ENCODE data around the gene CNGB1. TPM values are rescaled to one million over a fixed set of nuclear protein-coding genes. Genes with fewer than 3 reads are reported as not detected.

CNGB1 gene
- total RNA-seq, 1 donor: not detected

- no peaks in the 10 kb centered on the region for H3K9me3 ChIP-seq (ENCODE audit: low read depth, low read length)
- no peak overlapping the region for H3K27ac ChIP-seq (ENCODE audit: low read depth, low read length)
- peak; percentile 43 for DNase-seq (ENCODE audit: insufficient read length, low spot score, missing footprints)
- H3K27me3 ChIP-seq (ENCODE audit: insufficient read depth, low read length): peaks cover 10% of the 10 kb centered on the region
- H3K4me1 ChIP-seq (ENCODE audit: insufficient read depth, low read length): no peaks in the 10 kb centered on the region
- H3K4me3 ChIP-seq (ENCODE audit: insufficient read depth, low read length): no peak overlapping the region
- H3K79me2 ChIP-seq (ENCODE audit: insufficient read depth, low read length): peaks cover 2% of the 10 kb centered on the region
- H3K36me3 ChIP-seq (ENCODE audit: insufficient read depth, low read length): peaks cover 17% of the 10 kb centered on the region
- H3K4me2 ChIP-seq (ENCODE audit: insufficient read depth, low read length): no peak overlapping the region
- TF ChIP-seq, protein P1, sequence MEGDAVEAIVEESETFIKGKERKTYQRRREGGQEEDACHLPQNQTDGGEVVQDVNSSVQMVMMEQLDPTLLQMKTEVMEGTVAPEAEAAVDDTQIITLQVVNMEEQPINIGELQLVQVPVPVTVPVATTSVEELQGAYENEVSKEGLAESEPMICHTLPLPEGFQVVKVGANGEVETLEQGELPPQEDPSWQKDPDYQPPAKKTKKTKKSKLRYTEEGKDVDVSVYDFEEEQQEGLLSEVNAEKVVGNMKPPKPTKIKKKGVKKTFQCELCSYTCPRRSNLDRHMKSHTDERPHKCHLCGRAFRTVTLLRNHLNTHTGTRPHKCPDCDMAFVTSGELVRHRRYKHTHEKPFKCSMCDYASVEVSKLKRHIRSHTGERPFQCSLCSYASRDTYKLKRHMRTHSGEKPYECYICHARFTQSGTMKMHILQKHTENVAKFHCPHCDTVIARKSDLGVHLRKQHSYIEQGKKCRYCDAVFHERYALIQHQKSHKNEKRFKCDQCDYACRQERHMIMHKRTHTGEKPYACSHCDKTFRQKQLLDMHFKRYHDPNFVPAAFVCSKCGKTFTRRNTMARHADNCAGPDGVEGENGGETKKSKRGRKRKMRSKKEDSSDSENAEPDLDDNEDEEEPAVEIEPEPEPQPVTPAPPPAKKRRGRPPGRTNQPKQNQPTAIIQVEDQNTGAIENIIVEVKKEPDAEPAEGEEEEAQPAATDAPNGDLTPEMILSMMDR (IDR thresholded peaks at IDR 0.05; ENCODE audit: extremely low read depth, low read depth, low read length): no peak
- H4K20me1 ChIP-seq (ENCODE audit: insufficient read depth, low read length): peaks cover 23% of the 10 kb centered on the region
- H2AFZ ChIP-seq (ENCODE audit: low read length): no peak overlapping the region
Observed at GRCh38 chr16:57991551-57992059, 20.7 kb upstream of the CNGB1 start.

GRCh38 chr16:57988929-57989328 lies 18.0 kb upstream of the CNGB1 start:
- TF ChIP-seq, protein P1 (IDR thresholded peaks at IDR 0.05; ENCODE audit: extremely low read depth, low read depth, low read length): no peak
- Histone ChIP-seq H3K36me3 (ENCODE audit: insufficient read depth, low read length) (no peaks in the 10 kb centered on the region), H3K27ac (ENCODE audit: low read depth, low read length) (no peak overlapping the region), H3K4me1 (ENCODE audit: insufficient read depth, low read length) (peaks cover 3% of the 10 kb centered on the region), H4K20me1 (ENCODE audit: insufficient read depth, low read length) (peaks cover 3% of the 10 kb centered on the region), H3K79me2 (ENCODE audit: insufficient read depth, low read length) (no peaks in the 10 kb centered on the region), H2AFZ (ENCODE audit: low read length) (no peak overlapping the region), H3K4me3 (ENCODE audit: insufficient read depth, low read length) (no peak overlapping the region), H3K4me2 (ENCODE audit: insufficient read depth, low read length) (no peak overlapping the region), H3K27me3 (ENCODE audit: insufficient read depth, low read length) (peaks cover 31% of the 10 kb centered on the region), H3K9me3 (ENCODE audit: low read depth, low read length) (no peaks in the 10 kb centered on the region)
- peak; percentile 89 for DNase-seq (ENCODE audit: insufficient read length, low spot score, missing footprints)

DNA sequence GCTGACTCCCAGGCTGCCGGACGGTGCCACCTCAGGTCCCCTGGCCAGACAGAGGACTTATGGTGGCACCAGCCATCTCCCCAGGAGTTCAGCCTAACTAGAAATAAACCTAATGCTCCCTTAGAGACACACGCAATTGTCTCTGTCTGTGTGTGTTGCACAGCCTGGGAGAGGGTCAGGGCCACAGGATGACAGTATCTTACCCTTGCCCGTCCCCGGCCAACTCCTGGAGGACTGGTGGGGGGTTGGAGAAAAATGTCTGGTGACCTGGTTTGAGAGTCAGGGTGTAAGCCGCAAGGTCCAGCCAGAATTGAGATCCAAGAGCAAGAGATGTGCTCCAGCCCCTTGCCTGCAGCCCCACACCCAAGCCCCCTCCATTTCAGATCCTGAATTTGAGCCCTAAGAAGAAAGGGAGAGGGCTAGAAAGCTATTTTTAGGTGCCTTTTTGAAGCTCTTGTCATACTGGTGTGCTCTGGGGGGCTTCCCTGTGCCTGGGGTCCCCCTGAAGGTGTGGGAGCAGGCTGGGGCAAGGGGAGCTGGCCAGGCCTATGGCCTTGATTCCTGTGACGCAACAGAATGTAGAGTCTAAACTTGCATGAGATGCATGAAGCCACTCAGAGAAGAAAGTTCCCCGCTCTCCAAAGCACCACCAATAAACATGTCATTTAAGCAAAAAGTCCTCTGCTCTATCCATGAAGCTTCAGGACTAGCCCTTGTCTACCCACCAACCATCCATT lies 16.7 kb upstream of the CNGB1 start:
- Histone ChIP-seq H3K4me1 (ENCODE audit: insufficient read depth, low read length) (peaks cover 3% of the 10 kb centered on the region), H2AFZ (ENCODE audit: low read length) (no peak overlapping the region), H3K4me3 (ENCODE audit: insufficient read depth, low read length) (no peak overlapping the region), H3K27ac (ENCODE audit: low read depth, low read length) (no peak overlapping the region), H4K20me1 (ENCODE audit: insufficient read depth, low read length) (no peaks in the 10 kb centered on the region), H3K4me2 (ENCODE audit: insufficient read depth, low read length) (no peak overlapping the region), H3K27me3 (ENCODE audit: insufficient read depth, low read length) (peaks cover 34% of the 10 kb centered on the region), H3K36me3 (ENCODE audit: insufficient read depth, low read length) (no peaks in the 10 kb centered on the region), H3K79me2 (ENCODE audit: insufficient read depth, low read length) (no peaks in the 10 kb centered on the region), H3K9me3 (ENCODE audit: low read depth, low read length) (no peaks in the 10 kb centered on the region)
- TF ChIP-seq, protein P1 (IDR thresholded peaks at IDR 0.05; ENCODE audit: extremely low read depth, low read depth, low read length): no peak
- peak; percentile 69 for DNase-seq (ENCODE audit: insufficient read length, low spot score, missing footprints)

DNA sequence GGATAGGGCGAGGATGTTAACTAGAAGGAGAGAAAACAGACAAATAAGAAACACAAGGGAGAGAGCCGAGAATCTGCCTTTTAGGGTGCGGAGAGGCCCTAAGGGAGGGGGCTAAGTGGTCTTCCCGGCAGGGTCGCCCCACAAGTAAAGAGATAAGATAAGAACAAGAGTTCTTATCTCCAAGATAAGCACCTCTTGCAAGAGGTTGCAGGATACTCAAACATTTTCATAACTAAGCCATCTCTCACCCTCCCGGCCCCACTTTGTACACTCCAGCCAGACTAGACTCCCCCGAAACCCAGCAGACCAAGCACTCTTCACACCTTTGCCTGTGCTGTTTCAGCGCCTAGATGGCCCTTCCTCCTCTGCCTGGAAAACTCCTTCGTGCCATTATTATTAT lies 15.3 kb upstream of the CNGB1 start:
- H2AFZ ChIP-seq (ENCODE audit: low read length): no peak overlapping the region
- H3K4me3 ChIP-seq (ENCODE audit: insufficient read depth, low read length): no peak overlapping the region
- no peaks in the 10 kb centered on the region for H3K79me2 ChIP-seq (ENCODE audit: insufficient read depth, low read length)
- peaks cover 44% of the 10 kb centered on the region for H3K27me3 ChIP-seq (ENCODE audit: insufficient read depth, low read length)
- TF ChIP-seq, protein P1 (IDR thresholded peaks at IDR 0.05; ENCODE audit: extremely low read depth, low read depth, low read length): no peak
- H3K4me1 ChIP-seq (ENCODE audit: insufficient read depth, low read length): peaks cover 3% of the 10 kb centered on the region
- H3K36me3 ChIP-seq (ENCODE audit: insufficient read depth, low read length): no peaks in the 10 kb centered on the region
- H3K9me3 ChIP-seq (ENCODE audit: low read depth, low read length): no peaks in the 10 kb centered on the region
- H4K20me1 ChIP-seq (ENCODE audit: insufficient read depth, low read length): no peaks in the 10 kb centered on the region
- peak; percentile 50 for DNase-seq (ENCODE audit: insufficient read length, low spot score, missing footprints)
- H3K4me2 ChIP-seq (ENCODE audit: insufficient read depth, low read length): no peak overlapping the region
- H3K27ac ChIP-seq (ENCODE audit: low read depth, low read length): no peak overlapping the region
